ENCODE data around the gene SHMT1. TPM values are rescaled to one million over a fixed set of nuclear protein-coding genes. Genes with fewer than 3 reads are reported as not detected.

Gene SHMT1
- total RNA-seq, 1 donor from 2014 or later = 7.9 TPM

DNA sequence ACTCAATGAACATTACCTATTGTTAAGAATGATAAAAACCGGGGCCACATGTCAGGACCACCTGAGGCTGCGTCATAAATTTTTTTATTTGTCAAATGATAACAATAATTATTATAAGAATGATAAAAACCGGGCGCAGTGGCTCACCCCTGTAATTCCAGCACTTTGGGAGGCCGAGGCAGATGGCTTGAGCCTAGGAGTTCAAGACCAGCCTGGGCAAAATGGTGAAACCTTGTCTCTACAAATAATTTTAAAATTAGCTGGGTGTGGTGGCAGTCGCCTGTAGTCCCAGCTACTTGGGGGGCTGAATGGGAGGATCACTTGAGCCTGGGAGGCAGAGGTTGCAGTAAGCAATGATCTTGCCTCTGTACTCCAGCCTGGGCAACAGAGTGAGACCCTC, 816 bp upstream of the SHMT1 start:
- TF ChIP-seq, protein P1, sequence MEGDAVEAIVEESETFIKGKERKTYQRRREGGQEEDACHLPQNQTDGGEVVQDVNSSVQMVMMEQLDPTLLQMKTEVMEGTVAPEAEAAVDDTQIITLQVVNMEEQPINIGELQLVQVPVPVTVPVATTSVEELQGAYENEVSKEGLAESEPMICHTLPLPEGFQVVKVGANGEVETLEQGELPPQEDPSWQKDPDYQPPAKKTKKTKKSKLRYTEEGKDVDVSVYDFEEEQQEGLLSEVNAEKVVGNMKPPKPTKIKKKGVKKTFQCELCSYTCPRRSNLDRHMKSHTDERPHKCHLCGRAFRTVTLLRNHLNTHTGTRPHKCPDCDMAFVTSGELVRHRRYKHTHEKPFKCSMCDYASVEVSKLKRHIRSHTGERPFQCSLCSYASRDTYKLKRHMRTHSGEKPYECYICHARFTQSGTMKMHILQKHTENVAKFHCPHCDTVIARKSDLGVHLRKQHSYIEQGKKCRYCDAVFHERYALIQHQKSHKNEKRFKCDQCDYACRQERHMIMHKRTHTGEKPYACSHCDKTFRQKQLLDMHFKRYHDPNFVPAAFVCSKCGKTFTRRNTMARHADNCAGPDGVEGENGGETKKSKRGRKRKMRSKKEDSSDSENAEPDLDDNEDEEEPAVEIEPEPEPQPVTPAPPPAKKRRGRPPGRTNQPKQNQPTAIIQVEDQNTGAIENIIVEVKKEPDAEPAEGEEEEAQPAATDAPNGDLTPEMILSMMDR (IDR thresholded peaks at IDR 0.05; ENCODE audit: partially characterized antibody, unreplicated experiment) = no peak
- Mint-ChIP-seq H3K27ac (ENCODE audit: unreplicated experiment) (no peak overlapping the region), H3K4me3 (ENCODE audit: unreplicated experiment) (no peak overlapping the region), H3K9me3 (ENCODE audit: unreplicated experiment) (peaks cover 5% of the 10 kb centered on the region), H3K36me3 (ENCODE audit: unreplicated experiment) (no peaks in the 10 kb centered on the region), H3K4me1 (ENCODE audit: low read depth, unreplicated experiment) (no peaks in the 10 kb centered on the region), H3K27me3 (ENCODE audit: unreplicated experiment) (no peaks in the 10 kb centered on the region)
- no peak for DNase-seq

- Mint-ChIP-seq H3K4me3 (ENCODE audit: unreplicated experiment) (peak overlapping the region; percentile 83), H3K27me3 (ENCODE audit: unreplicated experiment) (no peaks in the 10 kb centered on the region), H3K9me3 (ENCODE audit: unreplicated experiment) (peaks cover 3% of the 10 kb centered on the region), H3K4me1 (ENCODE audit: low read depth, unreplicated experiment) (no peaks in the 10 kb centered on the region), H3K36me3 (ENCODE audit: unreplicated experiment) (no peaks in the 10 kb centered on the region), H3K27ac (ENCODE audit: unreplicated experiment) (no peak overlapping the region)
- TF ChIP-seq, protein P1 (IDR thresholded peaks at IDR 0.05; ENCODE audit: partially characterized antibody, unreplicated experiment) = no peak
- no peak for DNase-seq
These were observed 651 bp downstream of the SHMT1 start for GRCh38 chr17:18362698-18363100.

DNA sequence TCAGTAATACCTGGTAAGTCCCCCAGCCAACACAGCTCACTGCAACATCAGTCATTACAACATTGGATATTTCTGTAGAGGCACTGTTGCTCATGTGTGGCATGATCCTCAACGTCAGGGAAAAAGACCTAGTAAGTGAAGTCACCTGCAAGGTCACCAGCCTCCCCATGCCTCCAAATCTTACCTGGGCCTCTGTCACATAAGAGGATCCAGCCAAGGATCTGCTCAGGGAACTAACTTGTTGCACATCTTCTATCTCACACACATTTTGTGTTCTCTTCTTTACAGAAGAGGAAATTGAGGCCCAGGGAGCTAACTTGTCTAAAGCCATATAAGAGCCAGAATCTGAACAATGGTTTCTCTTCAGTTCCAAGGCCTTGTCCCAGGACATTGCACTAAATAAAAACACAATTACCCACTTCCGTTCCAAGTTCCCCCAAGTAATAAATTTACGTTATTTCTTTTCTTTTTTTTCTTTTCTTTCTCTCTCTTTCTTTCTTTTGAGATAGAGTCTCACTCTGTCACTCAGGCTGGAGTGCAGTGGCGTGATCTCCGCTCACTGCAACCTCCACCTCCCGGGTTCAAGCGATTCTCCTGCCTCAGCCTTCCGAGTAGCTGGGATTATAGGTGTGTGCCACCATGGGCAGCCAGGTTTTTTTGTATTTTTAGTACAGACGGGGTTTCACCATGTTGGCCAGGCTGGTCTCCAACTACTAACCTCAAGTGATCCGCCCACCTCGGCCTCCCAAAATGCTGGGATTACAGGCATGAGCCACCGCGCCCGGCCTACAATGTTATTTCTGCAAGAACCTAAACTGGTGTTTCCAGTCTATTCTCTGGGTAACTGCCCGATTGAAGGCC, 1.3 kb downstream of the SHMT1 start:
- no peaks in the 10 kb centered on the region for H3K27me3 Mint-ChIP-seq (ENCODE audit: unreplicated experiment)
- H3K36me3 Mint-ChIP-seq (ENCODE audit: unreplicated experiment) = no peaks in the 10 kb centered on the region
- no peaks in the 10 kb centered on the region for H3K4me1 Mint-ChIP-seq (ENCODE audit: low read depth, unreplicated experiment)
- TF ChIP-seq, protein P1 (IDR thresholded peaks at IDR 0.05; ENCODE audit: partially characterized antibody, unreplicated experiment) = no peak
- H3K9me3 Mint-ChIP-seq (ENCODE audit: unreplicated experiment) = peaks cover 3% of the 10 kb centered on the region
- H3K4me3 Mint-ChIP-seq (ENCODE audit: unreplicated experiment) = peak overlapping the region; percentile 83
- no peak for DNase-seq
- H3K27ac Mint-ChIP-seq (ENCODE audit: unreplicated experiment) = no peak overlapping the region

DNA sequence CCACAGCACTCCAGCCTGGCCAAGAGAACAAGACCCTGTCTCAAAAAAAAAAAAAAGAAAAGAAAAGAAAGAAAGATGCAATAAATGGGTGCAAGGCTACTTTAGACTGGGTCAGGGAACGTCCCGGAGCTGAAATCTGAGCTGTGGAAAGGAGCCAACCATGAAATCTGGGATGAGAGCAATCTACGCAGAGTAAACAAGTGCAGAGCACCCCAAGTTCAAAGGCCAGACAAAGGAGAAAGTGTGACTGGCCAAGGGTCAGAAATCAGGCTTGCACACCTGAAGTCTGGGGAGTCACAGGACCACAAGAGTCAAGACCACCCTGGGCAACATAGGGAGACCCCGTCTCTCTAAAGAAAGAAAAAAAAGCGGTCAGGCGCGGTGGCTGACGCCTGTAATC, 2.8 kb downstream of the SHMT1 start:
- Mint-ChIP-seq H3K4me1 (ENCODE audit: low read depth, unreplicated experiment) (no peaks in the 10 kb centered on the region), H3K4me3 (ENCODE audit: unreplicated experiment) (no peak overlapping the region), H3K27me3 (ENCODE audit: unreplicated experiment) (no peaks in the 10 kb centered on the region), H3K9me3 (ENCODE audit: unreplicated experiment) (peaks cover 3% of the 10 kb centered on the region), H3K27ac (ENCODE audit: unreplicated experiment) (no peak overlapping the region), H3K36me3 (ENCODE audit: unreplicated experiment) (no peaks in the 10 kb centered on the region)
- DNase-seq = no peak
- TF ChIP-seq, protein P1 (IDR thresholded peaks at IDR 0.05; ENCODE audit: partially characterized antibody, unreplicated experiment) = no peak

DNA sequence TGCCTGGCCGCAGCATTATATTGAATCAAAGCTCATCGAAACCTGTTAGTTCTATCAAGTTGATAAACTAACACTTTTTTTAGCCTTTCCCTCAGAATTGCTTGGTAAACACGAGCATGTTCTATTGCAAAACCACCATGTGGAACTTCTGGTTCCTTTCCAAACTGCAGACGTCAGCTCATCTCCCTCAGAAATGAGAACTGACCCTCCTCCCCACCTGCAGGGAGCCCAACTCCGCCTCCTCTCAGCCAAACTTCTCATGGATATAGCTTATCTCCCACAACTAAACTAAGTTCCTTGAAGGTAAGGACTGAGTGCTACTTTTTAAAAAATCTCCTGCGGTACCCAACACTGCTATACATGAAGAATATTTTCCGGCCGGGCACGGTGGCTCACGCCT, 6.7 kb downstream of the SHMT1 start:
- Mint-ChIP-seq H3K4me1 (ENCODE audit: low read depth, unreplicated experiment) (no peaks in the 10 kb centered on the region), H3K27me3 (ENCODE audit: unreplicated experiment) (no peaks in the 10 kb centered on the region), H3K4me3 (ENCODE audit: unreplicated experiment) (no peak overlapping the region), H3K9me3 (ENCODE audit: unreplicated experiment) (peaks cover 3% of the 10 kb centered on the region), H3K36me3 (ENCODE audit: unreplicated experiment) (no peaks in the 10 kb centered on the region), H3K27ac (ENCODE audit: unreplicated experiment) (no peak overlapping the region)
- no peak for DNase-seq
- TF ChIP-seq, protein P1 (IDR thresholded peaks at IDR 0.05; ENCODE audit: partially characterized antibody, unreplicated experiment) = no peak
